GM23338 (cell line): ENCODE results near the gene SEC11A. TPM values are rescaled to one million over a fixed set of nuclear protein-coding genes. Genes with fewer than 3 reads are reported as not detected.

Source experiments
- ATAC-seq: fragments of 200-7000 bp; cut with Tn5 transposase; 3 replicates; pipeline ENCODE4 v1.9.1; 2020
- DNase-seq: peaks from one replicate; pipeline ENCODE4 v3.0.0-alpha.2; 2015; ENCODE audit warnings: low spot score
- H2AFZ ChIP-seq: fragments of 200-600 bp; sonication (generic); 2 replicates; pipeline ENCODE4 v1.8.0; 2016; ENCODE audit warnings: antibody characterized with exemption, mild to moderate bottlenecking, moderate library complexity
- H3F3A ChIP-seq: fragments of 200-600 bp; sonication (generic); replicated peaks from 2 replicates; pipeline ENCODE4 v1.8.0; 2017; ENCODE audit warnings: antibody characterized with exemption, mixed run types, low read depth
- H3K27ac ChIP-seq: fragments of 200-600 bp; sonication (generic); 2 replicates; pipeline ENCODE4 v1.6.1; 2016; ENCODE audit warnings: low read depth
- H3K27me3 ChIP-seq: fragments of 200-600 bp; sonication (generic); 2 replicates; pipeline ENCODE4 v1.8.0; 2016; ENCODE audit warnings: mild to moderate bottlenecking, mixed run types, moderate library complexity; ENCODE audit not compliant: insufficient read depth
- H3K36me3 ChIP-seq: fragments of 200-600 bp; sonication (generic); 2 replicates; pipeline ENCODE4 v1.8.0; 2016; ENCODE audit warnings: mild to moderate bottlenecking; ENCODE audit not compliant: insufficient read depth
- H3K4me1 ChIP-seq: fragments of 200-600 bp; sonication (generic); 2 replicates; pipeline ENCODE4 v1.8.0; 2016; ENCODE audit warnings: mild to moderate bottlenecking, moderate library complexity; ENCODE audit not compliant: insufficient read depth
- H3K4me2 ChIP-seq: fragments of 200-600 bp; sonication (generic); 2 replicates; pipeline ENCODE4 v1.7.1; 2017; ENCODE audit warnings: mixed run types
- H3K4me3 ChIP-seq: fragments of 200-600 bp; sonication (generic); 2 replicates; pipeline ENCODE4 v1.6.1; 2016; ENCODE audit warnings: mixed run types
- H3K79me2 ChIP-seq: fragments of 200-600 bp; sonication (generic); replicated peaks from 2 replicates; pipeline ENCODE4 v1.8.0; 2017; ENCODE audit warnings: mild to moderate bottlenecking; ENCODE audit not compliant: insufficient read depth
- H3K9me2 ChIP-seq: fragments of 200-600 bp; sonication (generic); 2 replicates; pipeline ENCODE4 v1.8.0; 2017; ENCODE audit not compliant: insufficient read depth
- H4K20me1 ChIP-seq: fragments of 200-600 bp; sonication (generic); replicated peaks from 2 replicates; pipeline ENCODE4 v1.8.0; 2017; ENCODE audit warnings: mild to moderate bottlenecking; ENCODE audit not compliant: insufficient read depth
- H3K27ac Mint-ChIP-seq: 2 replicates; pipeline ENCODE4 v1.8.0; 2020; ENCODE audit warnings: inconsistent platforms, mild to moderate bottlenecking, moderate library complexity, mixed read lengths
- H3K27me3 Mint-ChIP-seq: 3 replicates; pipeline ENCODE4 v1.8.0; 2022; ENCODE audit warnings: low read depth, mild to moderate bottlenecking, moderate library complexity, mixed read lengths, inconsistent platforms; ENCODE audit not compliant: insufficient read depth, poor library complexity
- H3K36me3 Mint-ChIP-seq: 3 replicates; pipeline ENCODE4 v1.8.0; 2021; ENCODE audit warnings: low read depth, mild to moderate bottlenecking, inconsistent platforms, moderate library complexity, mixed read lengths
- H3K4me1 Mint-ChIP-seq: 3 replicates; pipeline ENCODE4 v1.8.0; 2020; ENCODE audit warnings: mild to moderate bottlenecking, inconsistent platforms, mixed read lengths
- H3K4me3 Mint-ChIP-seq: 3 replicates; pipeline ENCODE4 v1.8.0; 2021; ENCODE audit warnings: moderate library complexity, mild to moderate bottlenecking, inconsistent platforms, mixed read lengths
- H3K9me3 Mint-ChIP-seq: 3 replicates; pipeline ENCODE4 v1.8.0; 2020; ENCODE audit warnings: moderate library complexity, mild to moderate bottlenecking, inconsistent platforms, mixed read lengths
- CTCF ChIP-seq, 2 experiments: fragments of 200-600 bp in 1 of 2; sonication (generic) in 1 of 2; conservative IDR thresholded peaks; 2 replicates each; pipeline versions ENCODE4 v1.5.1 to v1.6.1; 2016 to 2017; ENCODE audit warnings: antibody characterized with exemption in 2 of 2, low read depth in 2 of 2, mild to moderate bottlenecking in 2 of 2, moderate library complexity in 1 of 2
- ETS1 ChIP-seq: IDR thresholded peaks from 2 replicates; pipeline ENCODE4 v1.6.1; 2016; ENCODE audit warnings: antibody characterized with exemption
- EZH2phosphoT487 ChIP-seq: fragments of 200-600 bp; sonication (generic); IDR thresholded peaks from one replicate; pipeline ENCODE4 v1.8.1; 2018; ENCODE audit warnings: antibody characterized with exemption; ENCODE audit not compliant: unreplicated experiment
- NANOG ChIP-seq: IDR thresholded peaks from 2 replicates; pipeline ENCODE4 v1.6.1; 2016; ENCODE audit warnings: antibody characterized with exemption, borderline replicate concordance
- POLR2AphosphoS5 ChIP-seq: IDR thresholded peaks from 2 replicates; pipeline ENCODE4 v1.6.1; 2016; ENCODE audit warnings: antibody characterized with exemption, low read depth
- REST ChIP-seq: IDR thresholded peaks from one replicate; pipeline ENCODE4 v1.6.1; 2018; ENCODE audit warnings: antibody characterized with exemption; ENCODE audit not compliant: unreplicated experiment
- STAT1 ChIP-seq: IDR thresholded peaks from one replicate; pipeline ENCODE4 v1.6.1; 2016; ENCODE audit warnings: antibody characterized with exemption; ENCODE audit not compliant: unreplicated experiment
- ZNF114 ChIP-seq: fragments of 250-450 bp; sonication (Bioruptor Pico); IDR thresholded peaks from 2 replicates; pipeline ENCODE4 v1.5.0; 2020; ENCODE audit warnings: mild to moderate bottlenecking, moderate library complexity
- ZNF462 ChIP-seq: fragments of 250-450 bp; sonication (Bioruptor Pico); IDR thresholded peaks from 2 replicates; pipeline ENCODE4 v1.5.0; 2020; ENCODE audit warnings: mild to moderate bottlenecking, moderate library complexity
- polyA plus RNA-seq: library from polyadenylated mRNA; unstranded; fragments of >200 nt; fragmentation: Nextera tagmentation; extraction: Ambion mirVana; gene quantifications from 2 replicates; pipeline ENCODE4 v1.2.1, GENCODE V29; 2016
- total RNA-seq: library from RNA; depleted of rRNA; stranded (reverse); fragments of >200 nt; shearing (Covaris generic); gene quantifications from 2 replicates; pipeline ENCODE4 v1.2.3, GENCODE V29; 2014

SEC11A gene
- total and polyA plus RNA-seq, 2 experiments from 2014 or later = 191 to 257 TPM

GRCh38 chr15:84648539-84648938 is 67.4 kb downstream of the SEC11A start:
- Histone ChIP-seq H2AFZ (no peak overlapping the region), H3K4me3 (no peak overlapping the region), H4K20me1 (peaks cover 7% of the 10 kb centered on the region; the same call in 1 of the 2 replicates), H3K4me2 (no peak overlapping the region), H3K27me3 (no peaks in the 10 kb centered on the region), H3K79me2 (peaks cover 20% of the 10 kb centered on the region), H3F3A (peaks cover 7% of the 10 kb centered on the region; the same call in 1 of the 2 replicates), H3K9me2 (no peaks in the 10 kb centered on the region), H3K36me3 (peaks cover 55% of the 10 kb centered on the region), H3K4me1 (peaks cover 5% of the 10 kb centered on the region), H3K27ac (no peak overlapping the region)
- no peak overlapping the region for H3K27ac Mint-ChIP-seq
- TF ChIP-seq ZNF114 (no peak), CTCF (conservative IDR thresholded peaks at IDR 0.05; ENCODE audit: low read depth in 2 of 2) (no peak), EZH2phosphoT487 (no peak), NANOG (no peak), STAT1 (no peak), POLR2AphosphoS5 (no peak), REST (no peak)
- peaks cover 76% of the 10 kb centered on the region for H3K36me3 Mint-ChIP-seq
- DNase-seq (no peak), ATAC-seq (no peak)
- H3K4me1 Mint-ChIP-seq = peaks cover 6% of the 10 kb centered on the region; the same call in 2 of the 3 replicates
- H3K27me3 Mint-ChIP-seq = no peaks in the 10 kb centered on the region
- no peaks in the 10 kb centered on the region; the same call in 2 of the 3 replicates for H3K9me3 Mint-ChIP-seq
- no peak overlapping the region for H3K4me3 Mint-ChIP-seq

GRCh38 chr15:84647726-84648125 is 68.2 kb downstream of the SEC11A start:
- H3K4me1 Mint-ChIP-seq = peaks cover 3% of the 10 kb centered on the region; the same call in 1 of the 3 replicates
- TF ChIP-seq STAT1 (no peak), ETS1 (no peak), ZNF114 (no peak), ZNF462 (CRISPR knock-in tag) (no peak)

More at GRCh38 chr15:84647726-84648125, 68.2 kb downstream of the SEC11A start:
- no peaks in the 10 kb centered on the region for H3K27me3 Mint-ChIP-seq
- no peak overlapping the region for H3K4me3 Mint-ChIP-seq
- no peak overlapping the region for H2AFZ ChIP-seq
- H3K27me3 ChIP-seq = no peaks in the 10 kb centered on the region
- H3K36me3 Mint-ChIP-seq = peaks cover 80% of the 10 kb centered on the region
- no peaks in the 10 kb centered on the region; the same call in 2 of the 3 replicates for H3K9me3 Mint-ChIP-seq
- no peak overlapping the region for H3K27ac Mint-ChIP-seq
- peaks cover 62% of the 10 kb centered on the region for H3K36me3 ChIP-seq
- H3K27ac ChIP-seq = no peak overlapping the region
- H4K20me1 ChIP-seq = peaks cover 7% of the 10 kb centered on the region; the same call in 1 of the 2 replicates
- H3K79me2 ChIP-seq = peaks cover 12% of the 10 kb centered on the region
- peaks cover 7% of the 10 kb centered on the region; the same call in 1 of the 2 replicates for H3F3A ChIP-seq
- H3K4me2 ChIP-seq = no peak overlapping the region
- H3K9me2 ChIP-seq = no peaks in the 10 kb centered on the region
- H3K4me3 ChIP-seq = no peak overlapping the region
- no peaks in the 10 kb centered on the region for H3K4me1 ChIP-seq
- ATAC-seq (no peak), DNase-seq (no peak)
